Esophagus muscularis mucosa (tissue), 2 donors: ENCODE measurements around the gene DNM1.

Experiments used
- POLR2A ChIP-seq: fragments of 450-650 bp; IDR thresholded peaks from one replicate; pipeline ENCODE4 v1.6.1; 2017; ENCODE audit warnings: antibody characterized with exemption, moderate library complexity, mild to moderate bottlenecking, low read depth
- POLR2AphosphoS5 ChIP-seq, 2 donors: sonication (generic); formaldehyde crosslinking; IDR thresholded peaks; one replicate each; pipeline ENCODE4 v1.6.1; 2017; ENCODE audit warnings: antibody characterized with exemption in 2 of 2

DNA sequence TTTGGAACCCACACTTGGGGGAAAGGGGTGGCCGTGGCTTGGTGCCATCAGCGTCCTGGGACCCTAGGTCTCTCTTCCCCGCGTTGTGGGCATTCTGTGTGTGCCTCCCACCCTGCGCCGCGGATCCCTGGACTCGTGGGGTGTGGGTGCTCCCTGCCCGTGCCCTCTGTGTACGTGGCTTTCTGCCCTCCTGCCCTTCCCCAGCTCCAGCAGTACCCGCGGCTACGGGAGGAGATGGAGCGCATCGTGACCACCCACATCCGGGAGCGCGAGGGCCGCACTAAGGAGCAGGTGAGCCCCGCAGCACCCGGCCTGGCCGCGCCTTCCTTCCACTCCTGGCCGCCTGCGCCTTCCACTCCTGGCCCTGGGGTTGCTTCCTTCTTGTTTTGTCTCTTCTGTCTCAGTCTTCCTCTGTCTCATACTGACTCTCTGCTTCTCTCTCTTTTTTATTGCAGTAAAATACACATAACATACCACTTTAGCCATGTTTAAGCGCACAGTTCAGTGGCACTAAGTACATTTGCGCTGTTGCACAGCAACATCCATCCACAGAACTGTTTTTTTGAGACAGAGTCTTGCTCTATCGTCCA is 30.7 kb downstream of the DNM1 start:
- TF ChIP-seq POLR2AphosphoS5 (IDR thresholded peaks at IDR 0.05), result no peak
- TF ChIP-seq POLR2A, result no peak
